ENCODE data around the gene SDR42E2. TPM values are rescaled to one million over a fixed set of nuclear protein-coding genes. Genes with fewer than 3 reads are reported as not detected.

SDR42E2 gene
- total and polyA plus RNA-seq, 10 of the 15 experiments (the other 5 are each of a cell fraction or from before 2014, with no cell fraction given): 0.01 to 0.09 (median 0.08) TPM; not detected in 4

GRCh38 chr16:22190776-22191531 lies 28.6 kb downstream of the SDR42E2 start (continued):
- TF ChIP-seq, protein P1, sequence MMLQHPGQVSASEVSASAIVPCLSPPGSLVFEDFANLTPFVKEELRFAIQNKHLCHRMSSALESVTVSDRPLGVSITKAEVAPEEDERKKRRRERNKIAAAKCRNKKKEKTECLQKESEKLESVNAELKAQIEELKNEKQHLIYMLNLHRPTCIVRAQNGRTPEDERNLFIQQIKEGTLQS (IDR thresholded peaks at IDR 0.05; ENCODE audit: borderline replicate concordance, extremely low read depth, low read depth, low read length): no peak
- TF ChIP-seq CHD1 (IDR thresholded peaks at IDR 0.05; ENCODE audit: low read depth, low read length): 0 out of 2 replicates have a peak, but pooled peaks have one; percentile 50
- no peak for TF ChIP-seq RAD51 (IDR thresholded peaks at IDR 0.05)
- no peak for TF ChIP-seq CREB1 (IDR thresholded peaks at IDR 0.05; ENCODE audit: low read depth)
- no peak for TF ChIP-seq IRF4 (IDR thresholded peaks at IDR 0.05; ENCODE audit: low read depth, low read length)
- 0 out of 2 replicates have a peak, but pooled peaks have one; percentile 19 for TF ChIP-seq ZNF207 (IDR thresholded peaks at IDR 0.05; ENCODE audit: borderline replicate concordance)
- TF ChIP-seq SIN3A (IDR thresholded peaks at IDR 0.05; ENCODE audit: low read depth, low read length): peak; percentile 59; the same call in 1 of the 2 replicates
- no peak for TF ChIP-seq SMAD5 (IDR thresholded peaks at IDR 0.05; ENCODE audit: low read depth)
- no peak for TF ChIP-seq BCLAF1 (IDR thresholded peaks at IDR 0.05)
- TF ChIP-seq PAX5 (IDR thresholded peaks at IDR 0.05; ENCODE audit: borderline replicate concordance, low read depth, low read length): no peak
- TF ChIP-seq BCL11A (IDR thresholded peaks at IDR 0.05; ENCODE audit: low read depth, low read length): no peak
- TF ChIP-seq DPF2 (IDR thresholded peaks at IDR 0.05): no peak
- TF ChIP-seq SREBF1 (IDR thresholded peaks at IDR 0.05; ENCODE audit: low read length): no peak
- TF ChIP-seq CEBPB (IDR thresholded peaks at IDR 0.05; ENCODE audit: borderline replicate concordance in 1 of 2, low read depth in 2 of 2, low read length in 2 of 2): no peak
- TF ChIP-seq MYB (IDR thresholded peaks at IDR 0.05; ENCODE audit: borderline replicate concordance, low read depth, low read length): no peak
- TF ChIP-seq, protein P2, sequence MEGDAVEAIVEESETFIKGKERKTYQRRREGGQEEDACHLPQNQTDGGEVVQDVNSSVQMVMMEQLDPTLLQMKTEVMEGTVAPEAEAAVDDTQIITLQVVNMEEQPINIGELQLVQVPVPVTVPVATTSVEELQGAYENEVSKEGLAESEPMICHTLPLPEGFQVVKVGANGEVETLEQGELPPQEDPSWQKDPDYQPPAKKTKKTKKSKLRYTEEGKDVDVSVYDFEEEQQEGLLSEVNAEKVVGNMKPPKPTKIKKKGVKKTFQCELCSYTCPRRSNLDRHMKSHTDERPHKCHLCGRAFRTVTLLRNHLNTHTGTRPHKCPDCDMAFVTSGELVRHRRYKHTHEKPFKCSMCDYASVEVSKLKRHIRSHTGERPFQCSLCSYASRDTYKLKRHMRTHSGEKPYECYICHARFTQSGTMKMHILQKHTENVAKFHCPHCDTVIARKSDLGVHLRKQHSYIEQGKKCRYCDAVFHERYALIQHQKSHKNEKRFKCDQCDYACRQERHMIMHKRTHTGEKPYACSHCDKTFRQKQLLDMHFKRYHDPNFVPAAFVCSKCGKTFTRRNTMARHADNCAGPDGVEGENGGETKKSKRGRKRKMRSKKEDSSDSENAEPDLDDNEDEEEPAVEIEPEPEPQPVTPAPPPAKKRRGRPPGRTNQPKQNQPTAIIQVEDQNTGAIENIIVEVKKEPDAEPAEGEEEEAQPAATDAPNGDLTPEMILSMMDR (IDR thresholded peaks at IDR 0.05 in 2 of 3, conservative IDR thresholded peaks at IDR 0.05 in 1 of 3; ENCODE audit: control insufficient read depth in 2 of 3, extremely low read depth in 1 of 3, insufficient read depth in 1 of 3, low read depth in 3 of 3, low read length in 3 of 3): no peak
- TF ChIP-seq SUZ12 (IDR thresholded peaks at IDR 0.05; ENCODE audit: unreplicated experiment): no peak
- TF ChIP-seq, protein P3, sequence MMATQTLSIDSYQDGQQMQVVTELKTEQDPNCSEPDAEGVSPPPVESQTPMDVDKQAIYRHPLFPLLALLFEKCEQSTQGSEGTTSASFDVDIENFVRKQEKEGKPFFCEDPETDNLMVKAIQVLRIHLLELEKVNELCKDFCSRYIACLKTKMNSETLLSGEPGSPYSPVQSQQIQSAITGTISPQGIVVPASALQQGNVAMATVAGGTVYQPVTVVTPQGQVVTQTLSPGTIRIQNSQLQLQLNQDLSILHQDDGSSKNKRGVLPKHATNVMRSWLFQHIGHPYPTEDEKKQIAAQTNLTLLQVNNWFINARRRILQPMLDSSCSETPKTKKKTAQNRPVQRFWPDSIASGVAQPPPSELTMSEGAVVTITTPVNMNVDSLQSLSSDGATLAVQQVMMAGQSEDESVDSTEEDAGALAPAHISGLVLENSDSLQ (IDR thresholded peaks at IDR 0.05): peak; percentile 28
- TF ChIP-seq ESRRA (IDR thresholded peaks at IDR 0.05; ENCODE audit: low read length): no peak
- no peak for TF ChIP-seq NFIC (IDR thresholded peaks at IDR 0.05; ENCODE audit: low read depth, low read length)
- peak in 1 of 2 experiments; percentile 7; a peak in 2 of 3 replicates for TF ChIP-seq EGR1 (IDR thresholded peaks at IDR 0.05; ENCODE audit: borderline replicate concordance in 1 of 2, low read depth in 2 of 2, low read length in 2 of 2)
- no peak for TF ChIP-seq HDAC6 (IDR thresholded peaks at IDR 0.05; ENCODE audit: unreplicated experiment)
- TF ChIP-seq EED (IDR thresholded peaks at IDR 0.05; ENCODE audit: low read depth): peak; percentile 54
- no peak for TF ChIP-seq ZNF622 (IDR thresholded peaks at IDR 0.05)

Measured in GM12878 (cell line).